ENCODE measurements around the gene MYOG.

Gene MYOG

GRCh38 chr1:203045336-203045735, 40.5 kb downstream of the MYOG start:
- TF ChIP-seq CTCF (IDR thresholded peaks at IDR 0.05; ENCODE audit: low read length) (no peak), EZH2 (IDR thresholded peaks at IDR 0.05; ENCODE audit: borderline replicate concordance, low read length) (no peak)
- H3F3A ChIP-seq (ENCODE audit: insufficient read depth, low read length) = no peaks in the 10 kb centered on the region
- no peak overlapping the region for H2AFZ ChIP-seq (ENCODE audit: low read length)
- H3K4me3 ChIP-seq (ENCODE audit: low read depth, low read length, poor library complexity, severe bottlenecking) = no peak overlapping the region
- H3K36me3 ChIP-seq (ENCODE audit: insufficient read depth, low read length) = no peaks in the 10 kb centered on the region
- H3K79me2 ChIP-seq (ENCODE audit: insufficient read depth, low read length) = no peaks in the 10 kb centered on the region
- H3K27me3 ChIP-seq (ENCODE audit: insufficient read depth, low read length) = peaks cover 3% of the 10 kb centered on the region; the same call in 1 of the 2 replicates
- H3K9ac ChIP-seq (ENCODE audit: low read length) = no peak overlapping the region
- no peaks in the 10 kb centered on the region for H3K9me3 ChIP-seq (ENCODE audit: low read length)
- no peak overlapping the region for H3K27ac ChIP-seq (ENCODE audit: low read depth, low read length, poor library complexity, severe bottlenecking)
- no peaks in the 10 kb centered on the region for H3K4me1 ChIP-seq (ENCODE audit: insufficient read depth, low read length, severe bottlenecking)
- no peaks in the 10 kb centered on the region for H3K9me2 ChIP-seq (ENCODE audit: low read depth, low read length)
- no peak overlapping the region for H3K4me2 ChIP-seq (ENCODE audit: low read length)
- no peaks in the 10 kb centered on the region for H4K20me1 ChIP-seq (ENCODE audit: insufficient read depth, low read length)

GRCh38 chr1:203044546-203045250, 41.1 kb downstream of the MYOG start:
- Histone ChIP-seq H3K79me2 (ENCODE audit: insufficient read depth, low read length) (no peaks in the 10 kb centered on the region), H3K27me3 (ENCODE audit: insufficient read depth, low read length) (no peaks in the 10 kb centered on the region; the same call in 1 of the 2 replicates), H3K9me3 (ENCODE audit: low read length) (no peaks in the 10 kb centered on the region), H3K4me3 (ENCODE audit: low read depth, low read length, poor library complexity, severe bottlenecking) (no peak overlapping the region), H3K36me3 (ENCODE audit: insufficient read depth, low read length) (no peaks in the 10 kb centered on the region), H4K20me1 (ENCODE audit: insufficient read depth, low read length) (no peaks in the 10 kb centered on the region), H3K4me2 (ENCODE audit: low read length) (no peak overlapping the region), H3F3A (ENCODE audit: insufficient read depth, low read length) (no peaks in the 10 kb centered on the region), H3K27ac (ENCODE audit: low read depth, low read length, poor library complexity, severe bottlenecking) (no peak overlapping the region), H3K9ac (ENCODE audit: low read length) (no peak overlapping the region), H3K4me1 (ENCODE audit: insufficient read depth, low read length, severe bottlenecking) (no peaks in the 10 kb centered on the region), H2AFZ (ENCODE audit: low read length) (no peak overlapping the region), H3K9me2 (ENCODE audit: low read depth, low read length) (no peaks in the 10 kb centered on the region)
- no peak for TF ChIP-seq CTCF (IDR thresholded peaks at IDR 0.05; ENCODE audit: low read length)
- no peak for TF ChIP-seq EZH2 (IDR thresholded peaks at IDR 0.05; ENCODE audit: borderline replicate concordance, low read length)

- H3K9me3 ChIP-seq (ENCODE audit: low read length) = no peaks in the 10 kb centered on the region
- H3K4me1 ChIP-seq (ENCODE audit: insufficient read depth, low read length, severe bottlenecking) = no peaks in the 10 kb centered on the region
- H3K36me3 ChIP-seq (ENCODE audit: insufficient read depth, low read length) = no peaks in the 10 kb centered on the region
- H3K9ac ChIP-seq (ENCODE audit: low read length) = no peak overlapping the region
- H2AFZ ChIP-seq (ENCODE audit: low read length) = no peak overlapping the region
- TF ChIP-seq CTCF (IDR thresholded peaks at IDR 0.05; ENCODE audit: low read length) (no peak), EZH2 (IDR thresholded peaks at IDR 0.05; ENCODE audit: borderline replicate concordance, low read length) (no peak)
- no peaks in the 10 kb centered on the region for H3K79me2 ChIP-seq (ENCODE audit: insufficient read depth, low read length)
- no peaks in the 10 kb centered on the region for H3K9me2 ChIP-seq (ENCODE audit: low read depth, low read length)
- no peaks in the 10 kb centered on the region for H4K20me1 ChIP-seq (ENCODE audit: insufficient read depth, low read length)
- H3K4me2 ChIP-seq (ENCODE audit: low read length) = no peak overlapping the region
- H3K27me3 ChIP-seq (ENCODE audit: insufficient read depth, low read length) = no peaks in the 10 kb centered on the region; the same call in 1 of the 2 replicates
- H3K27ac ChIP-seq (ENCODE audit: low read depth, low read length, poor library complexity, severe bottlenecking) = no peak overlapping the region
- H3K4me3 ChIP-seq (ENCODE audit: low read depth, low read length, poor library complexity, severe bottlenecking) = no peak overlapping the region
- no peaks in the 10 kb centered on the region for H3F3A ChIP-seq (ENCODE audit: insufficient read depth, low read length)
Measured at GRCh38 chr1:203043830-203044545, 41.8 kb downstream of the MYOG start.
